VCaP (cell line): ENCODE measurements around the gene LNP1.
"Not testable (repeated sequence)": the region's sequence is repeated elsewhere in the genome, so short reads cannot be mapped to it uniquely, and the experiment has no call there.

Experiments
- H3K27ac ChIP-seq: fragments of 450-650 bp; 2 replicates; pipeline ENCODE4 v1.5.1; 2017
- TF ChIP-seq, protein P1 (sequence below): fragments of 450-650 bp; conservative IDR thresholded peaks from 2 replicates; pipeline ENCODE4 v1.5.1; 2017; ENCODE audit warnings: mild to moderate bottlenecking, moderate library complexity

LNP1 gene, protein sequence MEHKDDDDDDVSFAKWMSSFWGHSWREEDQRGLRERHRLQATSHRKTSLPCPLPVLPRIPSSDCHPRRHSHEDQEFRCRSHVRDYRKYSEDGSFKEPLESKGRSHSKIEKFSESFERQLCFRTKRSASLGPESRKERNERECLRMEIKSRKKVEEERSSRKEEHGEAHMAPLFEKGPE

DNA sequence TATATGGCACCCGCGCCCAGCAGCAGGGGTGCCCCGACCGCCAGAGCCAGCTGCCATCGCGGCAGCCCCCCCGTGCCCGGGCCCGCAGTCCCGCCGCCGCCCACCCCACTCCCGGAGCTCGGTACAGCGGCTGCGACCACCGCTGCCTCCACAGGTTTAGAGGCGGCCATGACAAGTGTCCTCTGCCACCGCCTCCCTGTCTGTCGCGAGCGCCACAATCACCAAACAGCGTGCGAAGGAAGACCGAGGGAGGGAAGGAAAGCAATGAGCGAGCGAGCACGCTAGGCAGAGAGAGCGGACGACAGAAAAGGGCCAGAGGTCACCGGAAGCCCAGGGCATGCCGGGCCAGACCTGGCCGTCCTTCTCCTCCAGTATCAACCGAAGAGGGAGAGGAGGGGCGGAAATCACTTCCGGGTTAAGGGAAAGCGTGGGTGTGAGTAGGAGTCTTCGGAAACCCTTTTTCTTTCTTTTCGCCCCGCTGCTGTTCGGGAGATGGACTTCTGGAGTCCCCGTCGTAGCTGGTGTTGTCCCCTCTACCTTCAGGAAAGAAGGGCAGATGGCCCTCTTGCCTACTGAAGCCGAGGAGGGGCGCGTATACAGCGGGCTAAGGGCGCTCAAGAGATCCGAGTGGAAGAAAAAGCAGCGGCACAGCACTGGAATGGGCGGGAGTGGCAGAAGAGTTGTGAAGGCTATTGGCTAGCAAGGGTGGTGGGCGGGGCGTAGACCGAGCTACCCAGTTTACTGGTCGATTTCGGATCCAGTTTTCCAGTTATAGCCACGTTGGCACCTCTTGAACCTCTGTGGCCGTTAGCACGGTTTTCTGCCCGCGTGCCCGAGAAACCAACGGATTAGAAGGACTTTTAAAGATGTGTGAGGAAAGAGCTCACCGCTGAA, at the start of gene LNP1, which contains the start of gene TOMM70:
Gene LNP1, plus strand, starts transcription at position 760 of the 894 bp plus-strand sequence. CDS start 28,191 bp downstream, outside the sequence.
Gene TOMM70, minus strand, starts transcription at position 310 of the 894 bp plus-strand sequence. Its CDS starts 140 bp downstream, at position 170.
- TF ChIP-seq, protein P1, sequence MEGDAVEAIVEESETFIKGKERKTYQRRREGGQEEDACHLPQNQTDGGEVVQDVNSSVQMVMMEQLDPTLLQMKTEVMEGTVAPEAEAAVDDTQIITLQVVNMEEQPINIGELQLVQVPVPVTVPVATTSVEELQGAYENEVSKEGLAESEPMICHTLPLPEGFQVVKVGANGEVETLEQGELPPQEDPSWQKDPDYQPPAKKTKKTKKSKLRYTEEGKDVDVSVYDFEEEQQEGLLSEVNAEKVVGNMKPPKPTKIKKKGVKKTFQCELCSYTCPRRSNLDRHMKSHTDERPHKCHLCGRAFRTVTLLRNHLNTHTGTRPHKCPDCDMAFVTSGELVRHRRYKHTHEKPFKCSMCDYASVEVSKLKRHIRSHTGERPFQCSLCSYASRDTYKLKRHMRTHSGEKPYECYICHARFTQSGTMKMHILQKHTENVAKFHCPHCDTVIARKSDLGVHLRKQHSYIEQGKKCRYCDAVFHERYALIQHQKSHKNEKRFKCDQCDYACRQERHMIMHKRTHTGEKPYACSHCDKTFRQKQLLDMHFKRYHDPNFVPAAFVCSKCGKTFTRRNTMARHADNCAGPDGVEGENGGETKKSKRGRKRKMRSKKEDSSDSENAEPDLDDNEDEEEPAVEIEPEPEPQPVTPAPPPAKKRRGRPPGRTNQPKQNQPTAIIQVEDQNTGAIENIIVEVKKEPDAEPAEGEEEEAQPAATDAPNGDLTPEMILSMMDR: no peak
- peak within 1 kb of the TSS; percentile 87 for H3K27ac ChIP-seq

DNA sequence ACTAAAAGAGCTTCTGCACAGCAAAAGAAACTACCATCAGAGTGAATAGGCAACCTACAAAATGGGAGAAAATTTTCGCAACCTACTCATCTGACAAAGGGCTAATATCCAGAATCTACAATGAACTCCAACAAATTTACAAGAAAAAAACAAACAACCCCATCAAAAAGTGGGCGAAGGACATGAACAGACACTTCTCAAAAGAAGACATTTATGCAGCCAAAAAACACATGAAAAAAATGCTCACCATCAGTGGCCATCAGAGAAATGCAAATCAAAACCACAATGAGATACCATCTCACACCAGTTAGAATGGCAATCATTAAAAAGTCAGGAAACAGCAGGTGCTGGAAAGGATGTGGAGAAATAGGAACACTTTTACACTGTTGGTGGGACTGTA, 49.6 kb upstream of the LNP1 start:
- H3K27ac ChIP-seq: not testable (repeated sequence)

DNA sequence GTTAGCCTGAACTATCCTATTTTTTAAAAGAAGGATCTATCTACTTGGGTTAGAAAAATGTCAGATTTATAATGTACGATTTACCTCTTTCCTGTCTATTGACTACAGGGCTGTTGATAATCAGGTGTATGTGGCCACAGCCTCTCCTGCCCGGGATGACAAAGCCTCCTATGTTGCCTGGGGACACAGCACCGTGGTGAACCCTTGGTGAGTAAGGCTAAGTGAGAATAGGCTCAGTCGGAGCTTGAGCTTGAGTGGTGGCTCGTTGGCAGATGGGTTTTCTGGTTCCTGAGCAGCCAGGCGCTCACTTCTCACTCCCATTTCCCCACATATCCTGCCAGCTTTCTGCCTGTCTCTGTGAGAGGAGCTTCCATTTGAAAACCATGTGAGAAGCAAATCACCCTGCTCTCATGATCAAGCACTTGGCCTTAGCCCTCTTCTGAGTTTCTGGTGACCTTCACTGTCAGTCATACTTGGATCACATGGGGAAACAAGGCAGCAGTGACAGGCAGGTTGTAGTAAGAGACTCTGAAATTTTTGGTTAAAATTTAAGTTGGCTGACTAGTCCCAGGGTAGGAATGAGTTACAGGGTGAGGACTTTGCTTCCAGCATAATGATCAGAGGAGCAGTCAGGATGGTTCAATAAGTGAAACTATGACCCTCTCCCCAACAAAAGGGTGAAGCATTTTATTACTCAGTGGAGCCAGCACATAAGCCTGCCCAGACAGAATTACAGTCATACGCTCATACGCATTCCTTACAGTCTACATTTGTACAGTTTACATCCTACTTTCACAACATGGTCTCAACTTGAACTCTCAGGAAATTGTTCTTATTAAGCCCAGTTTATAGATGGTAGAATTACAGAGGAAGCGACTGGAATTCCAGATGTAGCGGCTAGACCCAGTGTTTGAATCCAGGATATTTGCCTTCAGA, 48.8 kb upstream of the LNP1 start:
- no peak overlapping the region for H3K27ac ChIP-seq

DNA sequence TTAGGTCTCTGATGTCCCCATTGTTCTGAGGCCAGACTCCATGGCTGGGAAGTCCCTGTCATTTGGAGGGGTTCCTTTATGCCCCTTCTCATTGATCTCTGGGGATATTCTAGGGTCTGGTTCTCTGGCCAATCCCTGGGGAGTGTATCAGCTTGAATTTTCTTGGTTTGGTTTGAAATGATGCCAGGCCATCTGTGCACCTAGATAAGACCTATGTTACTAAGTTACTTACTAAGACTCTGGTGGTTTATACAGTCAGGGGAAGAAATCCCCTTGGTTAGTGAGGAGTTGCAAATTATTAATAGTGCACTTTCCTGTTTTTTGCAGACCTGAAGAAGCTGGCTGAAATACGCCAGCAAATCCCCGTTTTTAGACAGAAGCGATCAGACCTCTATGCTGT, 46.5 kb upstream of the LNP1 start:
- no peak overlapping the region for H3K27ac ChIP-seq
- TF ChIP-seq, protein P1: no peak

More for the DNA sequence above, 48.8 kb upstream of the LNP1 start:
- TF ChIP-seq, protein P1: no peak

DNA sequence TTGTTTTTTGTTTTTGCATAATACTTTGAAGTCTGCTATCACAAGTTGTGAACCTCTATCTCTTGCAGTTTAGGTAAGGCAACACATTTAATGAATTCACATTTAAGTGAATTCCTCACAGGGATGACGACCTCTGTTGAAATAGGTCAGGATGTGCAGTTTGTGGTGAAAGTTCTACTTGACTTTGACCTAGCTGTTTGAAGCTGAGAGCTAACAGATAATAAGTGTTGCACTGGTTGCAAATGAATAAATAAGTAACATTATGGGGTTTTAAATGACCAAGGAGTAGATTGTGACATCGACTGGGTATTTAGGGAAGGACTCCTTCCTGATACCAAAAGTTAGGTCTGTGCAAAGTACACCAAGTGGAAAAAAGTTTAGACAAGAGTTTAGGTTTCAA, 42.9 kb upstream of the LNP1 start:
- TF ChIP-seq, protein P1: no peak
- H3K27ac ChIP-seq: no peak overlapping the region

DNA sequence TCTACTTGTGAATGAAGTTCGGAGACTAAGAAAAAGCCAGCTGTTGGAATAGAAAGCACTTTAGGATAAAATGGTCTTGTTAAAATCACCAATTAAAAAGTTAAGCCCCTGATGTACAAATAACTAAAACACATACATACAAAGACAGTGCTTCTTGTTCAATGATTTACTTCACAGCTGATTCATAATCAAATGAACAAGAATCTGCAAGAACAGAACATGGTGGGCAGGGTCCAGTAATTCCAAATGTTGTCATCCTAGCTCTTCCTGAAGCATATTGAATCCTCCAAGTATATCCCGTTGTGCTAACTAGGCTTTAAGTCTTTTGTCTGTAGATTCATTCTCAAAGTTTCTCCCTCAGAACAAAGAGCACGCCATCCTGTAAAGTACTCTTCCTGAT, 42.3 kb upstream of the LNP1 start:
- no peak overlapping the region for H3K27ac ChIP-seq
- TF ChIP-seq, protein P1: no peak

DNA sequence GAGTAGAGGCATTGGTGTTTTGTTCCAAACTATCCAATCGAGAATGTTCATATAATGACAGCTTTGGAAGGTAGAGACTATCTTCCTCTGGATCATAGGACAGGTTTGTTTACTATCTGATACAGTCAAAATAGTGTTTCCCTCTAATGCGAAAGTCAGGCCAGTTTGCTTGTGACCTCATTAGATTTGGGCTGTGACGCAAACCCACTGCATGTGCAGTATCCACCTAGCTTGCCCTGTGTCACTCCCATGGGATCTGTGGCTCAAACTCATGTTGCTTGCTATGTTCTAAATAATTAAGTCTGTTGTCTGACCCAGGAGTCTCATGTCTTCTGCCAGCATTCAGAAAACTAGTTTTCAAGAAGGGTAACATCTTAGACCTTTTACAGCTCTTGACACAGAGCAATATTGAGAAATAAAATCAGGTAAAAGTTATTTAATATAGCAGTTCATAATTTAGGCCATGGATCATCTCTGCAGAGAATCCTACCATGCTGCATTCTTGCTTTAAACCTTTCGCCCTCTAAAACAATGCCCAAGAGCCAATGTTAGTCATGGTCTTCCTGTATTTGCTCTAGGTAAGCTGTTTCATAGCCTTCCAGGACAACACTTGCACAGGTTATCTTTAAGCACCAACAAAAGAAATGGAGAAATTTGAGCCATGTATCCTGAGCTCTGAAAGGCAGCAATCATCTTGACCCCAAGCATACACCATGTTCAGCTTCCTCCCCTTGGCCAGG, 40.4 kb upstream of the LNP1 start:
- TF ChIP-seq, protein P1: no peak

More for the DNA sequence above, 40.4 kb upstream of the LNP1 start:
- no peak overlapping the region for H3K27ac ChIP-seq
